Stimulated activated CD4-positive, alpha-beta T cell treated with anti-CD3 and anti-CD28 coated beads, TNF-alpha, amount 100 ng/mL, for 24 hours (primary cell): ENCODE measurements around the gene ZNF428.

Experiments
- DNase-seq, 3 experiments: peaks; one replicate each; pipeline ENCODE4 v3.0.0-alpha.2; 2020; ENCODE audit warnings: low read depth in 3 of 3

Gene ZNF428

DNA sequence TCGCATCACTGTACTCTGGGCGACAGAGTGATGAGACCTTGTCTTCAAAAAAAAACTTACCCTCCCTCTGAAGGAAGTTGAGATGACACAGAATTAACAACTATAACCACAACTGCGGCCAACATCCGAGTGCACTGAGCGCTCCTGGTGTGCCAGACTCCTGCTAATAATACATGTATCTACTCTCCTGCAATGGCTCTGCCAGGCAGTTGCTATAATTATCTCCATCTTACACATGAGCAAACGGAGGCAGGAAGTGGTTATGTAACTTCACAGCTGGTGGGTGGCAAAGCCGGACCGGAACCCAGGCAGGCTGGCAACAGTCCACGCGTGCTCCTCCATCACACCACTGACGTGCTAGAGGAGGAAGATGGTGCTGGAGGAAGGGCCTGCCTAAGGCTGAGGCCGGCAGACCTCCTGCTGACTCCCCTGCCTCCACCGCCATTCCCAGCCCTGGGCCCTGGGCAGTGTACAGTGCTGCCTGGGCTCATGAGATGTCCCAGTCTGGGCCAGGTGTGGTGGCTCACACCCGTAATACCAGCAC is 56.7 kb downstream of the ZNF428 start:
- DNase-seq = peak; percentile 35 to 64 (median 51)

- DNase-seq = no peak
Measured at GRCh38 chr19:43562226-43562697, 57.2 kb downstream of the ZNF428 start.

DNA sequence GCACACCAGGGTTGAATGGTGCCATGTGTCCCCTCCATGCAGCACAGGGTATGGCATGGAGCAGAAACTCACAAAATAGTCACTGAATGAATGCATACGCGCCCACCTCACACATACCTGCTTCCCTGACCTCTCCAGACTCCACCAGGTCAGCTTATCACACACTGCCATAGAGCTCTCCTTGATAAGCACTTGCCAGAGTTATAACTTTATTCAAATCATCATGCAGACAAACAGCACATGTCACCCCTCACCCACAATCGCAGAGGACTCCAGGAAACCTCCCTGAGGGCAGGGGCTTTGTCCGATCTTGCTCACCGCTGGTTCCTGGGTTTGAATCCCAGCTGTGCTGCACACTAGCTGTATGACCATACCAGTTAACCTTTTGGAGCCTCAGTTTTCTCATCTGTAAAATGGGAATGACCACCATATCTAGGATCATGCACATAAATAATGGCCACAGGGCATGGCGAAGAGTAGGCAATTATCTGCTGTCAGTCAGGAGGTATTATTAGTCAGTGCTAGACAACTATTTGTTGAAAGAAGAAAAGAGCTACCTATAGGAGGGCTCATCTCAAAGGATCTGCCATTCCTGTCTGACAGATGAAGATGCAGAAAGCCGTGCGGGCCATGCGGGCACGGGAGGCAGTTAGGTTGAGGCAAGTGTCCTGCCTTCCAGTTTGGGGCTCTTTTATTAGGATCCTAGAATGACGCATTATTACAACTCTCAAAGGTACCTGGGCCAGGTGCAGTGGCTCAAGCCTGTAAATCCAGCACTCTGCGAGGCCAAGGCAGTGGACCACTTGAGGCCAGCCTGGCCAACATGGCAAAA is 58.1 kb downstream of the ZNF428 start:
- no peak for DNase-seq

DNA sequence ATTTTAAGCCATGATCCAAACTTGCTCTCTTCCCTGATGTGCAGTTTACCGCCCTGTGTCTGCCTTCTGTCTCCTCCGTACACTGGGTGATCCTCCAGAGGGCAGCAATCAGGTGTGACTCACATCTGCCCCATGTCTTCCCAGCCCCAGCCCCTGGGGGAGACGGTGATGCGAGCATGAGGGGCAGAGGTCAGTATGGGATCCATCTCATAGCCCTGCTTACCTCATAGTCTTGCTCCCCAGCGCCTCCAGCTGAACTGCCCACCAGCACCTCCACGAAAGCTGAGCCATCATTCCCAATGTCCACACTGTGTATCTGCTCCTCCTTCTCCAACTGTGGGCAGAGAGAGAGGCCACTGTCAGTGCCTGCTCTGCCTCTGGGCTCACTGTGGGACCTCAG is 58.7 kb downstream of the ZNF428 start:
- peak in 1 of 3 experiments; percentile 18 for DNase-seq
